ENCODE measurements around the gene PLD1.
A peak's percentile ranks its signal among the peaks of the same experiment; 100 is the strongest.
"Not testable (repeated sequence)": the region's sequence is repeated elsewhere in the genome, so short reads cannot be mapped to it uniquely, and the experiment has no call there.

Gene PLD1

GRCh38 chr3:171821044-171821443 lies 10.8 kb upstream of the PLD1 start:
- no peak for DNase-seq (ENCODE audit: low read depth in 1 of 2, low spot score in 1 of 2)
- no peak overlapping the region for H3K4me3 ChIP-seq (replicated peaks; ENCODE audit: insufficient read depth, low read length)
- H3K27me3 ChIP-seq (ENCODE audit: insufficient read depth, poor library complexity, severe bottlenecking), result no peaks in the 10 kb centered on the region
- no peak for TF ChIP-seq REST (IDR thresholded peaks at IDR 0.05; ENCODE audit: insufficient replicate concordance, low read depth)
- no peak for TF ChIP-seq CTCF (IDR thresholded peaks at IDR 0.05; ENCODE audit: insufficient read depth, low read length)
- TF ChIP-seq GABPA (IDR thresholded peaks at IDR 0.05; ENCODE audit: low read depth), result no peak
- TF ChIP-seq SPI1 (IDR thresholded peaks at IDR 0.05; ENCODE audit: borderline replicate concordance, low read depth), result no peak
- no peak for TF ChIP-seq POLR2AphosphoS5 (IDR thresholded peaks at IDR 0.05; ENCODE audit: low read depth)
- no peak overlapping the region for H3K27ac ChIP-seq (replicated peaks)

- DNase-seq (ENCODE audit: low read depth in 1 of 2, low spot score in 1 of 2), result no peak
- Histone ChIP-seq H3K27me3 (ENCODE audit: insufficient read depth, poor library complexity, severe bottlenecking) (no peaks in the 10 kb centered on the region), H3K4me3 (replicated peaks; ENCODE audit: insufficient read depth, low read length) (no peak overlapping the region), H3K27ac (replicated peaks) (no peak overlapping the region)
- no peak for TF ChIP-seq GABPA (IDR thresholded peaks at IDR 0.05; ENCODE audit: low read depth)
These were observed 7.0 kb upstream of the PLD1 start for GRCh38 chr3:171817074-171817800.

- H3K27me3 ChIP-seq (ENCODE audit: insufficient read depth, poor library complexity, severe bottlenecking), result no peaks in the 10 kb centered on the region
- no peak for DNase-seq (ENCODE audit: low read depth in 1 of 2, low spot score in 1 of 2)
- H3K4me3 ChIP-seq (replicated peaks; ENCODE audit: insufficient read depth, low read length), result no peak overlapping the region
- H3K27ac ChIP-seq (replicated peaks), result peak overlapping the region; percentile 4; the same call in 1 of the 2 replicates
- no peak for TF ChIP-seq GABPA (IDR thresholded peaks at IDR 0.05; ENCODE audit: low read depth)
- TF ChIP-seq REST (IDR thresholded peaks at IDR 0.05; ENCODE audit: insufficient replicate concordance, low read depth), result no peak
- no peak for TF ChIP-seq CTCF (IDR thresholded peaks at IDR 0.05; ENCODE audit: insufficient read depth, low read length)
- no peak for TF ChIP-seq SPI1 (IDR thresholded peaks at IDR 0.05; ENCODE audit: borderline replicate concordance, low read depth)
- TF ChIP-seq POLR2AphosphoS5 (IDR thresholded peaks at IDR 0.05; ENCODE audit: low read depth), result no peak
These were observed 5.8 kb upstream of the PLD1 start for GRCh38 chr3:171815973-171816595.

- H3K27ac ChIP-seq (replicated peaks), result peak overlapping the region; percentile 84
- not testable (repeated sequence) for H3K27me3 ChIP-seq (ENCODE audit: insufficient read depth, poor library complexity, severe bottlenecking); DNase-seq (ENCODE audit: low read depth in 1 of 2, low spot score in 1 of 2); H3K4me3 ChIP-seq (replicated peaks; ENCODE audit: insufficient read depth, low read length)
These were observed 4.4 kb upstream of the PLD1 start for GRCh38 chr3:171814662-171815061.

All from HL-60 (cell line).